Cardiac septum (tissue), 1 donor: ENCODE data around the gene RASGEF1C. TPM values are rescaled to one million over a fixed set of nuclear protein-coding genes. Genes with fewer than 3 reads are reported as not detected.

Experiments used
- total RNA-seq: library from RNA; stranded (reverse); fragmentation: NEBNext Ultra II Directional; extraction: Animal tissue kit (Norgen Biotek cat#: 25700); gene quantifications from one replicate; pipeline ENCODE4 v1.2.1, GENCODE V29; 2021
- donor health status: DM: no; HTN: no; CAD: no.

RASGEF1C gene
- total RNA-seq, 1 donor from 2014 or later, result 0.40 TPM

Other genes starting within 250 kb of the RASGEF1C start
- 33.7 TPM for gene RNF130, start 137.5 kb downstream of the RASGEF1C start, total RNA-seq
- gene MAPK9, start 82.9 kb upstream of the RASGEF1C start, total RNA-seq, result 37.5 TPM
- gene GFPT2, start 144.1 kb upstream of the RASGEF1C start, total RNA-seq, result 12.9 TPM